Tibial artery (tissue), 4 donors: Measurements from ENCODE around the gene RALY.
A peak's percentile ranks its signal among the peaks of the same experiment; 100 is the strongest.

Experiments used
- DNase-seq, 2 donors: peaks; one replicate each; pipeline ENCODE4 v3.0.0-alpha.2; 2019
- H3K27ac ChIP-seq, 2 donors: fragments of 200-600 bp; sonication (generic) in 1 of 2; 1 replicate in 1 of 2; 2 replicates in 1 of 2; pipeline ENCODE4 v1.5.1; 2018 to 2019; ENCODE audit warnings: mild to moderate bottlenecking in 1 of 2
- H3K27me3 ChIP-seq, 2 donors: fragments of 200-600 bp; sonication (generic) in 1 of 2; one replicate each; pipeline versions ENCODE4 v1.5.1 to v1.6.0; 2016 to 2019
- H3K36me3 ChIP-seq, 3 donors: fragments of 200-600 bp; sonication (generic) in 2 of 3; one replicate each; pipeline ENCODE4 v1.5.1; 2016 to 2019; ENCODE audit warnings: mild to moderate bottlenecking in 2 of 3
- H3K4me1 ChIP-seq, 4 donors: fragments of 200-600 bp; sonication (generic) in 2 of 4; 1 replicate in 3 of 4; 2 replicates in 1 of 4; pipeline ENCODE4 v1.5.1; 2016 to 2019
- H3K4me3 ChIP-seq, 2 donors: fragments of 200-600 bp; sonication (generic) in 1 of 2; 1 replicate in 1 of 2; 2 replicates in 1 of 2; pipeline ENCODE4 v1.5.1; 2018 to 2019; ENCODE audit warnings: mild to moderate bottlenecking in 2 of 2
- H3K9me3 ChIP-seq, 3 donors: fragments of 200-600 bp; sonication (generic) in 1 of 3; one replicate each; pipeline ENCODE4 v1.5.1; 2016 to 2019
- intact Hi-C: fragments of 100-400 bp; cut with DNase I; formaldehyde crosslinking; loops from one replicate; pipeline ENCODE4 v1.15.0; 2023; ENCODE audit warnings: low total_unique reads
- TF ChIP-seq, protein P1 (sequence below), 2 experiments: fragments of 200-600 bp in 1 of 2; fragments of 450-650 bp in 1 of 2; IDR thresholded peaks; one replicate each; pipeline ENCODE4 v1.5.1; 2017 to 2019; ENCODE audit warnings: antibody characterized with exemption in 2 of 2, mild to moderate bottlenecking in 1 of 2, moderate library complexity in 1 of 2

The RALY gene

DNA sequence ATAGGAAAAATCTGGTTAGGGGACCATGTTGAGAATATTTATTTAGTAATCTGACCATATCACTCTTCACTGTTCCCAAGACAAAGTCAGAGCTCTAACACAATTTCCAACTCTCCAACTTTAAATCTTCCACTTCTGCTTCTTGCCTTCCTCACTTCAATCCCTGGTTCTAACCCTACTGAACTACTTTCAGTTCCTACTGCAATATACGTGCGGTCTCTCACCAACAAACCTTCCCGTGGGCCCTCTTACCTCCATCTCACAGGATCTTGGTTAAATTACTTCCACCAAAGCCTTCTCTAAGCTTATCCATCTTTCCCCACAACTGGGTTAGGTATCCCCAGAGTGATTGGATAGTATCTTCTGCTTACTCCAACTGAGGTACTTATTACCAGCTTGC, 110.3 kb downstream of the RALY start:
- H3K36me3 ChIP-seq, result peaks cover 48 to 71% (median 58%) of the 10 kb centered on the region in 3 donors
- intact Hi-C loops, result no loop called here
- no peak for DNase-seq
- TF ChIP-seq, protein P1, sequence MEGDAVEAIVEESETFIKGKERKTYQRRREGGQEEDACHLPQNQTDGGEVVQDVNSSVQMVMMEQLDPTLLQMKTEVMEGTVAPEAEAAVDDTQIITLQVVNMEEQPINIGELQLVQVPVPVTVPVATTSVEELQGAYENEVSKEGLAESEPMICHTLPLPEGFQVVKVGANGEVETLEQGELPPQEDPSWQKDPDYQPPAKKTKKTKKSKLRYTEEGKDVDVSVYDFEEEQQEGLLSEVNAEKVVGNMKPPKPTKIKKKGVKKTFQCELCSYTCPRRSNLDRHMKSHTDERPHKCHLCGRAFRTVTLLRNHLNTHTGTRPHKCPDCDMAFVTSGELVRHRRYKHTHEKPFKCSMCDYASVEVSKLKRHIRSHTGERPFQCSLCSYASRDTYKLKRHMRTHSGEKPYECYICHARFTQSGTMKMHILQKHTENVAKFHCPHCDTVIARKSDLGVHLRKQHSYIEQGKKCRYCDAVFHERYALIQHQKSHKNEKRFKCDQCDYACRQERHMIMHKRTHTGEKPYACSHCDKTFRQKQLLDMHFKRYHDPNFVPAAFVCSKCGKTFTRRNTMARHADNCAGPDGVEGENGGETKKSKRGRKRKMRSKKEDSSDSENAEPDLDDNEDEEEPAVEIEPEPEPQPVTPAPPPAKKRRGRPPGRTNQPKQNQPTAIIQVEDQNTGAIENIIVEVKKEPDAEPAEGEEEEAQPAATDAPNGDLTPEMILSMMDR (IDR thresholded peaks at IDR 0.05), result no peak
- H3K4me1 ChIP-seq, result peaks cover 0 to 32% (median 7%) of the 10 kb centered on the region in 4 donors
- no peaks in the 10 kb centered on the region for H3K27me3 ChIP-seq
- no peaks in the 10 kb centered on the region for H3K9me3 ChIP-seq
- no peak overlapping the region for H3K27ac ChIP-seq
- H3K4me3 ChIP-seq, result no peak overlapping the region

DNA sequence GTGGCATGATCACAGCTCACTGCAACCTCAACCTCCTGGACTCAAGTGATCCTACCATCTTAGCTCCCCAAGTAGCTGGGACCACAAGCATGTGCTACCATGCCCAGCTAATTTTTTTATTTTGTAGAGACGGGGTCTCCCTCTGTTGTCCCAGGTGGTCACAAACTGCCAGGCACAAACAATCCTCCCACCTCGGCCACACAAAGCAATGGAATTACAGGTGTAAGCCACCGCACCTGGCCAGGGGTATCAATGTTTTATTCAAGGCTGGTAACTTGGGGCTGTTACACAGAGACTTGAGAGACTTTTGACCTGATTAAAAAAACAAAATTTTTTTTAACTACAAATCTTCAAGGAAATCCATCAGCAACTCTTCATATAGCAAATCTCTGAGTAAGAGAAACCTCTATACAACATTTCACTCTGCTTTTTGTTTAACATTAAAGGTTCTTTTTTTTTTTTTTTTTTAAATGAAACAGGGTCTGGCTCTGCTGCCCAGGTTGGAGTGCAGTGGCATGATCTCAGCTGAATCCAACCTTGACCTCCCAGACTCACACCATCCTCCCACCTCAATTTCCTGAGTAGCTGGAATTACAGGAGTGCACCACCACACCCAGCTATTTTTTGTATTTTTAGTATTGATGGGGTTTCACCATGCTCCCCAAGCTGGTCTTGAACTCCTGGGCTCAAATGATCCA, 112.4 kb downstream of the RALY start:
- no peak for DNase-seq
- TF ChIP-seq, protein P1 (IDR thresholded peaks at IDR 0.05), result no peak
- no peak overlapping the region for H3K4me3 ChIP-seq
- peaks cover 40 to 57% (median 42%) of the 10 kb centered on the region in 3 donors for H3K36me3 ChIP-seq
- H3K4me1 ChIP-seq, result peaks cover 0 to 52% (median 22%) of the 10 kb centered on the region in 4 donors
- no peaks in the 10 kb centered on the region for H3K9me3 ChIP-seq
- no peak overlapping the region for H3K27ac ChIP-seq
- H3K27me3 ChIP-seq, result no peaks in the 10 kb centered on the region
- intact Hi-C loops, result no loop called here

GRCh38 chr20:34108616-34109174, 115.0 kb downstream of the RALY start:
- Histone ChIP-seq H3K9me3 (no peaks in the 10 kb centered on the region), H3K27me3 (no peaks in the 10 kb centered on the region), H3K27ac (no peak overlapping the region), H3K36me3 (peaks cover 16 to 33% (median 17%) of the 10 kb centered on the region in 3 donors), H3K4me1 (peaks cover 0 to 53% (median 22%) of the 10 kb centered on the region in 4 donors), H3K4me3 (no peak overlapping the region)
- no peak for DNase-seq
- TF ChIP-seq, protein P1 (IDR thresholded peaks at IDR 0.05), result no peak
- intact Hi-C loops, result no loop called here

DNA sequence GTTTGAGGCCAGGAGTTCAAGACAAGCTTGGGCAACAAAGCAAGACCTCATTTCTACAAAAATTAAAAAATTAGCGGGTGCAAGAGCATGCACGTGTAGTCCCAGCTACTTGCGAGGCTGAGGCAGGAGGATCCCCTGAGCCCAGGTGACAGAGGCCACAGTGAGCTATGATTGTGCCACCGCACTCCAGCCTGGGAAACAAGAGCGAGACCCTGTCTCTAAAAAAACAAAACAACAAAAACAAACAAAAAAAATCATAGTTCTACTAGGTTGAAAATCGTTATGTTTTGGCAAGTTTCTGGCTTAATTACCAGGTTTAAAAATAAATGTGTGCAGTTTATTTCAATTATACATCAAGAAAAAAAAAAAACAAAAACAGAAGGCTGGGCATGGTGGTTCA, 115.7 kb downstream of the RALY start:
- Histone ChIP-seq H3K27ac (no peak overlapping the region), H3K4me1 (peaks cover 0 to 53% (median 22%) of the 10 kb centered on the region in 4 donors), H3K9me3 (no peaks in the 10 kb centered on the region), H3K36me3 (peaks cover 9 to 25% (median 9%) of the 10 kb centered on the region in 3 donors), H3K4me3 (no peak overlapping the region), H3K27me3 (no peaks in the 10 kb centered on the region)
- intact Hi-C loops, result no loop called here
- TF ChIP-seq, protein P1 (IDR thresholded peaks at IDR 0.05), result no peak
- DNase-seq, result no peak

DNA sequence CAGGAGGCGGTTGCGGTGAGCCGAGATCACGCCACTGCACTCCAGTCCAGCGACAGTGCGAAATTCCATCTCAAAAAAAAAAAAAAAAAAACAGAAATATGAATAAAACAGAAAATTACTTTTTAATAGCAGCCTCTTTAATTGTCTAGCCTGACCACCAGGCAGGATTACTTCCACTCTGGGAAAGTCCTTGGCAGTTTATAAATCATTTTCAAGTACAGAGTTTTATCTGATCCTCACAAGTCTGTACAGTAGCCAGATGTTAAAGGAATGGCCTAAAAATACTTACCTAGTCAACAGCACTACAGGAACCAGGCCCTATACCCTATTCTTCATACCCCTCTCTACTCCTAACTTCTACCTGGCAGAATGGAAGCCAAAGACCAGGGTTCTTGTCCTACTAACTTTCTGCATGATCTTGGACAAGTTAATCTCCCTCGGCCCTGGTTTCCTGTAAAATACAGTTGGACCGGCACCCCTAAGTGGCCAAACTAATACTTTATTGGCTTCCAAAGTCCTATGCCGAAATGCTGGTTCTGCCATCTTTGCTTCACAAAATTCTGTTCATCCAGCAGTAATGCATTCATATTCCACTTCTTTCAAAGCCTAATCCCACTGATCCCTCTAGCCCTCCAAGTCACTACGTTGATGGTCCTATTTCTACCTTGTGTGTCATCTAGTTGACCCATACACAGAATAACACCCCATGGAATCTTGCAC, 116.5 kb downstream of the RALY start:
- H3K36me3 ChIP-seq, result peaks cover 1 to 18% (median 2%) of the 10 kb centered on the region in 3 donors
- peak overlapping the region; percentile 78 to 87 for H3K4me3 ChIP-seq
- no peaks in the 10 kb centered on the region for H3K9me3 ChIP-seq
- peaks cover 0 to 53% (median 22%) of the 10 kb centered on the region in 4 donors for H3K4me1 ChIP-seq
- peak overlapping the region; percentile 93 to 96 for H3K27ac ChIP-seq
- DNase-seq, result no peak
- TF ChIP-seq, protein P1 (IDR thresholded peaks at IDR 0.05), result no peak
- no peaks in the 10 kb centered on the region for H3K27me3 ChIP-seq
- intact Hi-C loops, result loop anchor here (10.0 kb wide), 1 partner anchor 115 kb away; the partner anchor contains the start of gene RALY
